Glutamatergic neuron (in vitro differentiated cells): ENCODE data around the gene LCE2A. TPM values are rescaled to one million over a fixed set of nuclear protein-coding genes. Genes with fewer than 3 reads are reported as not detected.

Experiments
- DNase-seq: peaks from one replicate; pipeline ENCODE4 v3.0.0; 2022
- H3K27ac Mint-ChIP-seq: one replicate; pipeline ENCODE4 v1.8.0; 2020; ENCODE audit warnings: mild to moderate bottlenecking, mixed read lengths, inconsistent platforms; ENCODE audit not compliant: unreplicated experiment
- H3K27me3 Mint-ChIP-seq: one replicate; pipeline ENCODE4 v1.8.0; 2020; ENCODE audit warnings: mild to moderate bottlenecking, moderate library complexity, mixed read lengths, inconsistent platforms; ENCODE audit not compliant: unreplicated experiment
- H3K36me3 Mint-ChIP-seq: one replicate; pipeline ENCODE4 v1.8.0; 2020; ENCODE audit warnings: mild to moderate bottlenecking, mixed read lengths, inconsistent platforms; ENCODE audit not compliant: unreplicated experiment
- H3K4me1 Mint-ChIP-seq: one replicate; pipeline ENCODE4 v1.8.0; 2020; ENCODE audit warnings: mild to moderate bottlenecking, low read depth, mixed read lengths, inconsistent platforms; ENCODE audit not compliant: unreplicated experiment
- H3K4me3 Mint-ChIP-seq: one replicate; pipeline ENCODE4 v1.8.0; 2020; ENCODE audit warnings: mild to moderate bottlenecking, mixed read lengths, inconsistent platforms; ENCODE audit not compliant: unreplicated experiment
- H3K9me3 Mint-ChIP-seq: one replicate; pipeline ENCODE4 v1.8.0; 2020; ENCODE audit warnings: mild to moderate bottlenecking, moderate library complexity, mixed read lengths, inconsistent platforms; ENCODE audit not compliant: unreplicated experiment
- total RNA-seq: library from RNA; stranded (reverse); fragmentation: NEBNext Ultra II Directional; extraction: Animal tissue kit (Norgen Biotek cat#: 25700); gene quantifications from one replicate; pipeline ENCODE4 v1.2.1, GENCODE V29; 2021; ENCODE audit not compliant: unreplicated experiment
- TF ChIP-seq, protein P1 (sequence below): fragments of 200-600 bp; sonication (generic); IDR thresholded peaks from one replicate; pipeline ENCODE4 v1.5.0; 2021; ENCODE audit not compliant: partially characterized antibody, unreplicated experiment

The LCE2A gene
- total RNA-seq, 1 donor from 2014 or later: not detected

DNA sequence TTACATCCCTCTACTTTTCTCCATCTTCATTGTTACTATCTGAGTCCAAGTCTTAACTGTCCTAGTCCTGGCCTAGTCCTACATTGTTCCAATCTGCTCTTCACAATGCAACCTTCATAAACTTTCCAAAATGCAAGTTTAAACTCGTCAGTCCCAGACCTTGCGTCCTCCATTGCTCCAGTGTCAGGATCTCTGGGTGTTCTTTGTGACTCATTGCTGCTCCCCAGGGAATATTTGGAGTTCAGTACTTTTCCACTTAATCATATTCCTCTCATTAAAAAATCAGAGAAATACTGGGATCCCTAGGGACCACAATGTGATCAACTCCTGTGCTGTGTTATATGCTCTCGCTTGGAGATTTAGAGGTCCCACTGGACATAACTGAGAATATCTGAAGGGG, 41.7 kb downstream of the LCE2A start:
- Mint-ChIP-seq H3K27me3 (no peaks in the 10 kb centered on the region), H3K36me3 (no peaks in the 10 kb centered on the region), H3K4me3 (no peak overlapping the region), H3K27ac (no peak overlapping the region), H3K9me3 (peaks cover 2% of the 10 kb centered on the region), H3K4me1 (no peaks in the 10 kb centered on the region)
- TF ChIP-seq, protein P1, sequence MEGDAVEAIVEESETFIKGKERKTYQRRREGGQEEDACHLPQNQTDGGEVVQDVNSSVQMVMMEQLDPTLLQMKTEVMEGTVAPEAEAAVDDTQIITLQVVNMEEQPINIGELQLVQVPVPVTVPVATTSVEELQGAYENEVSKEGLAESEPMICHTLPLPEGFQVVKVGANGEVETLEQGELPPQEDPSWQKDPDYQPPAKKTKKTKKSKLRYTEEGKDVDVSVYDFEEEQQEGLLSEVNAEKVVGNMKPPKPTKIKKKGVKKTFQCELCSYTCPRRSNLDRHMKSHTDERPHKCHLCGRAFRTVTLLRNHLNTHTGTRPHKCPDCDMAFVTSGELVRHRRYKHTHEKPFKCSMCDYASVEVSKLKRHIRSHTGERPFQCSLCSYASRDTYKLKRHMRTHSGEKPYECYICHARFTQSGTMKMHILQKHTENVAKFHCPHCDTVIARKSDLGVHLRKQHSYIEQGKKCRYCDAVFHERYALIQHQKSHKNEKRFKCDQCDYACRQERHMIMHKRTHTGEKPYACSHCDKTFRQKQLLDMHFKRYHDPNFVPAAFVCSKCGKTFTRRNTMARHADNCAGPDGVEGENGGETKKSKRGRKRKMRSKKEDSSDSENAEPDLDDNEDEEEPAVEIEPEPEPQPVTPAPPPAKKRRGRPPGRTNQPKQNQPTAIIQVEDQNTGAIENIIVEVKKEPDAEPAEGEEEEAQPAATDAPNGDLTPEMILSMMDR: no peak
- DNase-seq: no peak

DNA sequence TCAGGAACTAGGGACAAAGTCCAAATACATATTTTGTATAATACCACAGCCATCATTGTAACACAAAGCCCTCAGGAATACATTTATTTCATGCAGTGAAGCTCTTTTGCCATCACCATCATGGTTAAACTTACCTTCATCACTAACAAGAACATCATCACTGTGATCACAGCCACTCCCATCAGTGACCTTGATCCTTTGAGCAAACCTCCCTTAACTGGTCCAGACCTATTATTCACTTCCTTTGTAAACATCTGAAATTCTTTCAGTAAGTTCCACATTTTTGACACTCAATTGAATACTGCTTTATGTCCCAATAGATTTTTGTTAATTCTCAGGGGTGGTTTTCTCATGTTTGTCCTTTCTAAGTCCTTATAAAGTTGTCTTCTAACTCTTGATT, 43.5 kb downstream of the LCE2A start:
- TF ChIP-seq, protein P1: no peak
- Mint-ChIP-seq H3K27me3 (peaks cover 3% of the 10 kb centered on the region), H3K36me3 (no peaks in the 10 kb centered on the region), H3K4me1 (no peaks in the 10 kb centered on the region), H3K27ac (no peak overlapping the region), H3K4me3 (no peak overlapping the region), H3K9me3 (peaks cover 2% of the 10 kb centered on the region)
- no peak for DNase-seq

DNA sequence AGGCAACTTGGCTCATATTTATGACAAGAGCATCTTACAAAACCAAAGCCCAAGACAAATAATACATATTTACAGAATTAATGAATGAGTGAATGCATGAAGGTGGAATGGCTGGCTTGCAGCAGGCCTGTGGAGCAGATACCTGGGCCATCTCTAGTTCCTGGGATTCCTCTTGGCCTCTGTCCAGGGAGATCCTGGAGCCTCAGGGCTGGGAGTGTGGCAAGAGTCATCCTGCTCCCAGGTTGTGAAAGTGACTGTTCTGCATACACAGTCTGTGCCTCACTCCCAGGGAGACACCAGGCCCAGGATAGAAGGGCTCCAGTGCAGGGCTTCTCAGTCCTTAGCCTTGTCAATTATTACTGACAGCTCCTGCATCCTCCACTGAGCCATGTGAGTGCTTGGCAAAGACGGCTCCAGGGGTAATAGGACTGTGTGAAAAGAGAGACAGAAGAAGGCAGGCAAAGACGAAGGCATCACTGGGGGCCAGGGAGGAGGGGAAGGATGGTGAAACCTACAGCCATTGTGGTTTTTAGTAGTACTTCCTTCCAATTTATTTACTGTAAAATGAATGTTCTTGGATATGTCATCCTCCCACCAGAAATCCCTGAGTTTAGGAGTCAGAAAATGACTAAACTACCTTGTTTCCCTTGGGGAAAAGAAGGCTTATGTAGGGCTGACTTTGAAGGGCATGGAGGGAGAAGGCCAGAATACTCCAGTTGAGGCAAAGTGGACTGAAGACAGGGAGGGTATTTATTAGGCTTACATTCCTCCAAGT, 45.4 kb downstream of the LCE2A start:
- Mint-ChIP-seq H3K27me3 (peaks cover 3% of the 10 kb centered on the region), H3K27ac (no peak overlapping the region), H3K9me3 (no peaks in the 10 kb centered on the region), H3K4me1 (no peaks in the 10 kb centered on the region), H3K36me3 (no peaks in the 10 kb centered on the region), H3K4me3 (no peak overlapping the region)
- no peak for DNase-seq
- TF ChIP-seq, protein P1: no peak

DNA sequence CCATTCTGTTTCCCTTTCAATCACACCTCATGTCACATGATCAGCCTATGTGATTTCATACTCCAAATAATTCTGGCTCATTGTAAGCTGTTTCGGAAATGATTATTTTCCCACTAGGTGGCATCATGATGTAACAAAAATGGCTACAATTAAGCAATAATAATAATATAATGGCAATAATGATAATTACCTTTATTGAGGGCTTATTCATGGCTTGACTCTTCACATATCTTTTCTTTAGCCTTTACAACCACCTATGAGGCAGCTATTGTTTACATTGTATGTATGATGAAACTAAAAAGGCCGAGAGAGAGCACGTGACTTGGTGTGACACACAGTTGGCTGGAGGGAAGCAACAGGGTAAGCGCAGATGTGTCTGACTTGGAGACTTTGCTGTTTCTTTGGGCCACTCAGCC, 47.2 kb downstream of the LCE2A start:
- H3K9me3 Mint-ChIP-seq: no peaks in the 10 kb centered on the region
- H3K4me3 Mint-ChIP-seq: no peak overlapping the region
- no peak overlapping the region for H3K27ac Mint-ChIP-seq
- peaks cover 3% of the 10 kb centered on the region for H3K27me3 Mint-ChIP-seq
- TF ChIP-seq, protein P1: no peak
- no peaks in the 10 kb centered on the region for H3K4me1 Mint-ChIP-seq
- DNase-seq: no peak
- no peaks in the 10 kb centered on the region for H3K36me3 Mint-ChIP-seq

DNA sequence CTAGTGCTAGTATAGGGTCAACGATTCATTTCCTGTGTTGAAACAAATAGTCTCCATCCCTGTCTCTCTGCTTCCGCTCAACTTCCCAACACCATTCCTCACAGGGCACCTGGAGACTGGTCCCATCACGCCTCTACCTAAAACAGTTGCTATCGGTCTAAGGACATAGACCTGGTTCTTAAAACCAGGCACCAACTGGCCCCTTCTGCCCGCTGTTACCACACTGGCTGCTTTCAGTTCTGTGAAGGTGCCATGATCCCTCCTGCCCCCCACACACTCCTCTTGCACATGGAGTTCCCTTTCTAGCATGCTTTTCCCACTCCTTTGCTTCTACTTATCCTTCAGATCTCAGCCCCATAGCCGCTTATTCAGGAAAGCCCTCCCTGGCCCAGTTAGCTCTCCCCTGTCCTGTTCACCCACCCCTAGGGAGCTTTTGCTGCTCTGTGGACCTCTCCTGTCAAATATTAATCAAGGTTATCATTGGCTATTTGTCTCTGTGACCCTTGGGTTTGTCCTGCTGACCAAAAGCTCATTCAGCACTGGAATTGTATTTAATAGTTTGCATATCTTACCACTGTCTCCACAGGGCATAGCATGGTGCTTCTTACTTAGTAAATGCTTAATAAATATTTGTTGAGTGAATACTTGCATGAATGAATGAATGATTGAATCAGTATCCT, 47.8 kb downstream of the LCE2A start:
- H3K36me3 Mint-ChIP-seq: no peaks in the 10 kb centered on the region
- no peaks in the 10 kb centered on the region for H3K4me1 Mint-ChIP-seq
- no peaks in the 10 kb centered on the region for H3K9me3 Mint-ChIP-seq

More for the DNA sequence above, 47.8 kb downstream of the LCE2A start:
- H3K4me3 Mint-ChIP-seq: no peak overlapping the region
- peaks cover 3% of the 10 kb centered on the region for H3K27me3 Mint-ChIP-seq
- no peak overlapping the region for H3K27ac Mint-ChIP-seq
- no peak for DNase-seq
- TF ChIP-seq, protein P1: no peak
